ENCODE measurements around the gene TAPT1. TPM values are rescaled to one million over a fixed set of nuclear protein-coding genes. Genes with fewer than 3 reads are reported as not detected.

TAPT1 gene
- total RNA-seq, 1 experiment from 2014 or later = 17.3 TPM

GRCh38 chr4:16142598-16143310 is 83.5 kb downstream of the TAPT1 start:
- Histone ChIP-seq H3K27ac (ENCODE audit: low read length) (no peak overlapping the region), H3K36me3 (ENCODE audit: control insufficient read depth, insufficient read depth, low read length) (no peaks in the 10 kb centered on the region), H3K27me3 (ENCODE audit: control insufficient read depth, insufficient read depth, low read length) (no peaks in the 10 kb centered on the region), H3K4me1 (ENCODE audit: control insufficient read depth, insufficient read depth, low read length) (no peaks in the 10 kb centered on the region), H3K4me3 (ENCODE audit: low read depth in 2 of 2, low read length in 2 of 2) (no peak overlapping the region), H3K9me3 (ENCODE audit: control insufficient read depth, insufficient read depth, low read depth, low read length) (no peaks in the 10 kb centered on the region)
- DNase-seq (ENCODE audit: low read depth, low spot score) (no peak), ATAC-seq (no peak)
- in situ Hi-C loops (cut with HindIII; ENCODE audit: low pct_unique_long_range_greater_than_20kb, low sequenced_read_pairs) = no loop called here
- CTCF ChIA-PET = no interaction called here
- POLR2A ChIA-PET = no interaction called here
- BruUV-seq (replicated peaks) = no TSS peak
- intact Hi-C loops (cut with micrococcal nuclease; ENCODE audit: unreplicated experiment) = no loop called here
- TF ChIP-seq, protein P1, sequence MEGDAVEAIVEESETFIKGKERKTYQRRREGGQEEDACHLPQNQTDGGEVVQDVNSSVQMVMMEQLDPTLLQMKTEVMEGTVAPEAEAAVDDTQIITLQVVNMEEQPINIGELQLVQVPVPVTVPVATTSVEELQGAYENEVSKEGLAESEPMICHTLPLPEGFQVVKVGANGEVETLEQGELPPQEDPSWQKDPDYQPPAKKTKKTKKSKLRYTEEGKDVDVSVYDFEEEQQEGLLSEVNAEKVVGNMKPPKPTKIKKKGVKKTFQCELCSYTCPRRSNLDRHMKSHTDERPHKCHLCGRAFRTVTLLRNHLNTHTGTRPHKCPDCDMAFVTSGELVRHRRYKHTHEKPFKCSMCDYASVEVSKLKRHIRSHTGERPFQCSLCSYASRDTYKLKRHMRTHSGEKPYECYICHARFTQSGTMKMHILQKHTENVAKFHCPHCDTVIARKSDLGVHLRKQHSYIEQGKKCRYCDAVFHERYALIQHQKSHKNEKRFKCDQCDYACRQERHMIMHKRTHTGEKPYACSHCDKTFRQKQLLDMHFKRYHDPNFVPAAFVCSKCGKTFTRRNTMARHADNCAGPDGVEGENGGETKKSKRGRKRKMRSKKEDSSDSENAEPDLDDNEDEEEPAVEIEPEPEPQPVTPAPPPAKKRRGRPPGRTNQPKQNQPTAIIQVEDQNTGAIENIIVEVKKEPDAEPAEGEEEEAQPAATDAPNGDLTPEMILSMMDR (IDR thresholded peaks at IDR 0.05) = no peak
- TF ChIP-seq POLR2AphosphoS5 (IDR thresholded peaks at IDR 0.05; ENCODE audit: low read depth, low read length) (no peak), TCF7L2 (IDR thresholded peaks at IDR 0.05; ENCODE audit: low read depth, low read length) (no peak), SIN3A (IDR thresholded peaks at IDR 0.05; ENCODE audit: borderline replicate concordance, insufficient read depth, low read depth, low read length) (no peak)
- TF ChIP-seq, protein P2, sequence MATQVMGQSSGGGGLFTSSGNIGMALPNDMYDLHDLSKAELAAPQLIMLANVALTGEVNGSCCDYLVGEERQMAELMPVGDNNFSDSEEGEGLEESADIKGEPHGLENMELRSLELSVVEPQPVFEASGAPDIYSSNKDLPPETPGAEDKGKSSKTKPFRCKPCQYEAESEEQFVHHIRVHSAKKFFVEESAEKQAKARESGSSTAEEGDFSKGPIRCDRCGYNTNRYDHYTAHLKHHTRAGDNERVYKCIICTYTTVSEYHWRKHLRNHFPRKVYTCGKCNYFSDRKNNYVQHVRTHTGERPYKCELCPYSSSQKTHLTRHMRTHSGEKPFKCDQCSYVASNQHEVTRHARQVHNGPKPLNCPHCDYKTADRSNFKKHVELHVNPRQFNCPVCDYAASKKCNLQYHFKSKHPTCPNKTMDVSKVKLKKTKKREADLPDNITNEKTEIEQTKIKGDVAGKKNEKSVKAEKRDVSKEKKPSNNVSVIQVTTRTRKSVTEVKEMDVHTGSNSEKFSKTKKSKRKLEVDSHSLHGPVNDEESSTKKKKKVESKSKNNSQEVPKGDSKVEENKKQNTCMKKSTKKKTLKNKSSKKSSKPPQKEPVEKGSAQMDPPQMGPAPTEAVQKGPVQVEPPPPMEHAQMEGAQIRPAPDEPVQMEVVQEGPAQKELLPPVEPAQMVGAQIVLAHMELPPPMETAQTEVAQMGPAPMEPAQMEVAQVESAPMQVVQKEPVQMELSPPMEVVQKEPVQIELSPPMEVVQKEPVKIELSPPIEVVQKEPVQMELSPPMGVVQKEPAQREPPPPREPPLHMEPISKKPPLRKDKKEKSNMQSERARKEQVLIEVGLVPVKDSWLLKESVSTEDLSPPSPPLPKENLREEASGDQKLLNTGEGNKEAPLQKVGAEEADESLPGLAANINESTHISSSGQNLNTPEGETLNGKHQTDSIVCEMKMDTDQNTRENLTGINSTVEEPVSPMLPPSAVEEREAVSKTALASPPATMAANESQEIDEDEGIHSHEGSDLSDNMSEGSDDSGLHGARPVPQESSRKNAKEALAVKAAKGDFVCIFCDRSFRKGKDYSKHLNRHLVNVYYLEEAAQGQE (IDR thresholded peaks at IDR 0.05; ENCODE audit: insufficient read depth in 1 of 2, low read depth in 2 of 2, low read length in 1 of 2) = no peak

DNA sequence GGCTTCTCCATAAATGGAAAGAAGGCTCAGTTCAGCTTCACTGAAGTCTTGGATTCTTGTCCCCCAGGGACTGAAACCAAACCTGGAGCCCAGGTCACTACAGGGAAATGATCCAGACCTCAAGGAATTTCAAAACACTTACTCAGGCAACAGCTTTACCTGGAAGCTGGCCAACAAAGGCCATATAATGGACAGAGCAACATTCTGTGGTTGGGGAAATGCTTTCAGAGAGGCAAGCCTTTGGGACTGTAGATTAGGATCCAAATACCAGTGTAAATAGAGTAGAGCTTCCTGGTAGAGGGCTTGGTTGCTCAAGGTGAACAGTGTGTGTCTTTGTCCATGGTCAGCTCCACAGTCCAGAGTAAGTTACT is 85.4 kb downstream of the TAPT1 start:
- Histone ChIP-seq H3K27me3 (ENCODE audit: control insufficient read depth, insufficient read depth, low read length) (no peaks in the 10 kb centered on the region), H3K36me3 (ENCODE audit: control insufficient read depth, insufficient read depth, low read length) (no peaks in the 10 kb centered on the region), H3K27ac (ENCODE audit: low read length) (no peak overlapping the region), H3K9me3 (ENCODE audit: control insufficient read depth, insufficient read depth, low read depth, low read length) (no peaks in the 10 kb centered on the region), H3K4me3 (ENCODE audit: low read depth in 2 of 2, low read length in 2 of 2) (no peak overlapping the region), H3K4me1 (ENCODE audit: control insufficient read depth, insufficient read depth, low read length) (no peaks in the 10 kb centered on the region)
- TF ChIP-seq TCF7L2 (IDR thresholded peaks at IDR 0.05; ENCODE audit: low read depth, low read length) (no peak), SIN3A (IDR thresholded peaks at IDR 0.05; ENCODE audit: borderline replicate concordance, insufficient read depth, low read depth, low read length) (no peak), POLR2AphosphoS5 (IDR thresholded peaks at IDR 0.05; ENCODE audit: low read depth, low read length) (no peak)
- TF ChIP-seq, protein P2 (IDR thresholded peaks at IDR 0.05; ENCODE audit: insufficient read depth in 1 of 2, low read depth in 2 of 2, low read length in 1 of 2) = no peak
- TF ChIP-seq, protein P1 (IDR thresholded peaks at IDR 0.05) = no peak
- ATAC-seq = no peak; the same call in 1 of the 2 replicates
- POLR2A ChIA-PET = no interaction called here
- intact Hi-C loops (cut with micrococcal nuclease; ENCODE audit: unreplicated experiment) = no loop called here
- no TSS peak for BruUV-seq (replicated peaks)
- DNase-seq (ENCODE audit: low read depth, low spot score) = no peak
- in situ Hi-C loops (cut with HindIII; ENCODE audit: low pct_unique_long_range_greater_than_20kb, low sequenced_read_pairs) = no loop called here
- CTCF ChIA-PET = no interaction called here
